Activated T-helper 17 cell treated with anti-CD3 and anti-CD28 coated beads, Interleukin-2, amount 50 U/mL, for 72 hours (primary cell): Measurements from ENCODE around the gene SDK1. TPM values are rescaled to one million over a fixed set of nuclear protein-coding genes. Genes with fewer than 3 reads are reported as not detected.
"Not testable (repeated sequence)": the region's sequence is repeated elsewhere in the genome, so short reads cannot be mapped to it uniquely, and the experiment has no call there.

ENCODE experiments used
- ATAC-seq: fragments of 150-1000 bp; cut with Tn5 transposase; replicated peaks from 2 replicates; pipeline ENCODE4 v1.10.0; 2021; ENCODE audit warnings: mild to moderate bottlenecking, moderate library complexity
- H3K27ac Mint-ChIP-seq: one replicate; pipeline ENCODE4 v1.8.0; 2022; ENCODE audit warnings: mixed read lengths
- H3K27me3 Mint-ChIP-seq: one replicate; pipeline ENCODE4 v1.8.0; 2022; ENCODE audit warnings: mixed read lengths
- H3K36me3 Mint-ChIP-seq: one replicate; pipeline ENCODE4 v1.8.0; 2022; ENCODE audit warnings: low read depth, mild to moderate bottlenecking, mixed read lengths
- H3K4me1 Mint-ChIP-seq: one replicate; pipeline ENCODE4 v1.8.0; 2022; ENCODE audit warnings: mixed read lengths
- H3K4me3 Mint-ChIP-seq: one replicate; pipeline ENCODE4 v1.8.0; 2022; ENCODE audit warnings: mild to moderate bottlenecking, mixed read lengths
- H3K9me3 Mint-ChIP-seq: one replicate; pipeline ENCODE4 v1.8.0; 2022; ENCODE audit warnings: mixed read lengths
- total RNA-seq, 2 donors: library from RNA; stranded (reverse); gene quantifications; one replicate each; pipeline ENCODE4 v1.2.3, GENCODE V29; 2022

Gene SDK1
- total RNA-seq, 2 donors from 2014 or later, result 0.06 to 1.1 TPM

GRCh38 chr7:4093483-4093882 is 792.4 kb downstream of the SDK1 start:
- ATAC-seq, result no peak
- peaks cover 3% of the 10 kb centered on the region for H3K27me3 Mint-ChIP-seq
- no peaks in the 10 kb centered on the region for H3K36me3 Mint-ChIP-seq
- no peaks in the 10 kb centered on the region for H3K4me1 Mint-ChIP-seq
- no peak overlapping the region for H3K27ac Mint-ChIP-seq
- H3K4me3 Mint-ChIP-seq, result no peak overlapping the region
- H3K9me3 Mint-ChIP-seq, result peaks cover 7% of the 10 kb centered on the region

DNA sequence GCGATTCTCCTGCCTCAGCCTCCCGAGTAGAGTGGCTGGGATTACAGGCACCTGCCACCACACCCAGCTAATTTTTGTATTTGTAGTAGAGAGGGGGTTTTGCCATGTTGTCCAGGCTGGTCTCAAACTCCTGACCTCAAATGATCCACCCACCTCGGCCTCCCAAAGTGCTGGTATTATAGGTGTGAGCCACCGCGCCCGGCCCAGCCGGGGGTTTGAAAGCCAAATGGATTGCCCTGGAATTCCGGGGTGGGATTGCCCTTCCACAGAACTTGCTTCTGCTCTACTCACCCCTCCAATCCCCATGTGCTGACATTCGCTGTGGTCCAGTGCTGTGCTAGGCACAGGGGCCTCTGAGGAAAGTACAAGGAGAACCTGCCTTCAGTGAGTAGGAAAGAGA is 793.1 kb downstream of the SDK1 start:
- not testable (repeated sequence) for H3K27ac Mint-ChIP-seq, H3K36me3 Mint-ChIP-seq, H3K4me1 Mint-ChIP-seq, H3K27me3 Mint-ChIP-seq, H3K9me3 Mint-ChIP-seq, ATAC-seq, H3K4me3 Mint-ChIP-seq

GRCh38 chr7:4097001-4097609 is 796.1 kb downstream of the SDK1 start:
- ATAC-seq, result no peak
- Mint-ChIP-seq H3K4me1 (no peaks in the 10 kb centered on the region), H3K36me3 (no peaks in the 10 kb centered on the region), H3K27ac (no peak overlapping the region), H3K27me3 (no peaks in the 10 kb centered on the region), H3K4me3 (no peak overlapping the region), H3K9me3 (no peaks in the 10 kb centered on the region)

DNA sequence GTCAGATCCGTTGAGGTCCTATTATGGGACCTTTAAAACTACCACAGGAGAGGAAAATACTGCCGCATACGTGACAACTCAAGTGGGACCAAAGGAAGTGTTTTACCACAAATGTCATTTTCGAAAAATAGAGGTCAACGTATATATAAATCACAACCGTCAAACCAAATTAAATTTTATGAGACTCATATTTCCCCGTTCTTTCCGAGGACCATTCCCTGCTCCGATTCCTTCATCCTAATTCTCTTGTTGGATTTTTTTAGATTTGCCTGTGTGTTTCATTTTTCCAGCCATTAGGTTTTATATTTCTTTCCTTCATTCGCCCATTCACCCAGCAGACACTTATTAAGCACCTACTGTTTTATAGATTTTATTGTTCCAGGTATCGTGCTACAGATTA is 797.1 kb downstream of the SDK1 start:
- Mint-ChIP-seq H3K27me3 (no peaks in the 10 kb centered on the region), H3K27ac (no peak overlapping the region), H3K4me3 (no peak overlapping the region), H3K4me1 (no peaks in the 10 kb centered on the region), H3K9me3 (no peaks in the 10 kb centered on the region), H3K36me3 (no peaks in the 10 kb centered on the region)
- no peak for ATAC-seq

GRCh38 chr7:4099651-4100050 is 798.6 kb downstream of the SDK1 start:
- no peak overlapping the region for H3K4me3 Mint-ChIP-seq
- H3K27ac Mint-ChIP-seq, result no peak overlapping the region
- H3K4me1 Mint-ChIP-seq, result no peaks in the 10 kb centered on the region
- no peaks in the 10 kb centered on the region for H3K27me3 Mint-ChIP-seq
- no peak for ATAC-seq
- no peaks in the 10 kb centered on the region for H3K9me3 Mint-ChIP-seq
- no peaks in the 10 kb centered on the region for H3K36me3 Mint-ChIP-seq

- no peak for ATAC-seq
- H3K27ac Mint-ChIP-seq, result no peak overlapping the region
Observed at GRCh38 chr7:4100148-4100547, 799.1 kb downstream of the SDK1 start.

GRCh38 chr7:4100691-4101090 is 799.6 kb downstream of the SDK1 start:
- no peak for ATAC-seq
- H3K4me3 Mint-ChIP-seq, result no peak overlapping the region
- no peaks in the 10 kb centered on the region for H3K36me3 Mint-ChIP-seq
- no peak overlapping the region for H3K27ac Mint-ChIP-seq
- no peaks in the 10 kb centered on the region for H3K9me3 Mint-ChIP-seq
- no peaks in the 10 kb centered on the region for H3K4me1 Mint-ChIP-seq
- H3K27me3 Mint-ChIP-seq, result no peaks in the 10 kb centered on the region

More at GRCh38 chr7:4100148-4100547, 799.1 kb downstream of the SDK1 start:
- no peaks in the 10 kb centered on the region for H3K9me3 Mint-ChIP-seq
- no peaks in the 10 kb centered on the region for H3K4me1 Mint-ChIP-seq
- H3K36me3 Mint-ChIP-seq, result no peaks in the 10 kb centered on the region
- no peaks in the 10 kb centered on the region for H3K27me3 Mint-ChIP-seq
- no peak overlapping the region for H3K4me3 Mint-ChIP-seq

- Mint-ChIP-seq H3K4me3 (no peak overlapping the region), H3K9me3 (no peaks in the 10 kb centered on the region), H3K4me1 (no peaks in the 10 kb centered on the region), H3K27me3 (no peaks in the 10 kb centered on the region), H3K27ac (no peak overlapping the region), H3K36me3 (no peaks in the 10 kb centered on the region)
- ATAC-seq, result no peak
Observed at GRCh38 chr7:4102231-4102841, 801.3 kb downstream of the SDK1 start.

- no peak for ATAC-seq
- Mint-ChIP-seq H3K36me3 (no peaks in the 10 kb centered on the region), H3K9me3 (no peaks in the 10 kb centered on the region), H3K27me3 (no peaks in the 10 kb centered on the region), H3K27ac (no peak overlapping the region), H3K4me3 (no peak overlapping the region), H3K4me1 (no peaks in the 10 kb centered on the region)
Observed at GRCh38 chr7:4103352-4104091, 802.5 kb downstream of the SDK1 start.

DNA sequence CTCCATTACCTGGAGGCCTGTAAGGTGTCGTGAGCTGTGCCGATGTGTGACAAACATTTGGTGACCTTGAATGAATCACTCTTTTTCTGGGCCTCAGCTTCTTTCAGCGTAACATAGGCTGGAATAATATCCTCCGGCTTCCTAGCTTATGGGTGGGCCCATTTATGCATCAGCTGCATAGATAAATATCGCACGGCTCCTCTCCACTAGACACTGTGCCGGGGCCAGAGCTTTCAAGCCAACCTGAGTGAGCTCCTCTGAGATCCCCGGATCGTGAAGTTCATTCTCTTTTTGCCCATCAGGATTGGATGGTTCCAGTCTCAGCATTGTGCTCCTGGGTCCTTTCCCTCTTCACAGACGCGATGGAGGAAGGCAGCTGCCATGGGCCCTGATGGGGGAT is 806.8 kb downstream of the SDK1 start:
- Mint-ChIP-seq H3K4me3 (no peak overlapping the region), H3K36me3 (no peaks in the 10 kb centered on the region), H3K4me1 (no peaks in the 10 kb centered on the region), H3K27ac (no peak overlapping the region), H3K27me3 (peaks cover 7% of the 10 kb centered on the region), H3K9me3 (no peaks in the 10 kb centered on the region)
- no peak for ATAC-seq

DNA sequence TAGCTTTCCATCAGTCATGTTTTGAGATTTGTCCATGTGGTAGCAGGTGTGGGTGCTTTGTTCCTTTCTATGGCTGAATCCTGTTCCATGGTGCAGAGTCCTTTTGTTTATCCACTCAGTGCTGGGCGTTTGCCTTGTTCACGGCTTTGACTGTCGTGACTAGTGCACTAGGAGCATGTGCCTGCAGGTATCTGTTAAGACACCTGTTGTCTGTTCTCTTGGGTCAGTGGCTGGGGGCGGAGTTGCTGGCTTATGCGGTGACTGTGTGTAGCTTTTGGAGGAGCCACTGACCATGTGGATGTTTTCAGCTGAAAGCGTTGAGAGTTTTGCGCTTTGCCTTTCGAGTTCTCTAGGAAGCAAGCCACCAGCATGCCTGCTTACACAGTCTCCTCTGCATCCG is 807.9 kb downstream of the SDK1 start:
- no peaks in the 10 kb centered on the region for H3K9me3 Mint-ChIP-seq
- no peak overlapping the region for H3K27ac Mint-ChIP-seq
- ATAC-seq, result no peak
- no peaks in the 10 kb centered on the region for H3K4me1 Mint-ChIP-seq
- no peaks in the 10 kb centered on the region for H3K36me3 Mint-ChIP-seq
- no peak overlapping the region for H3K4me3 Mint-ChIP-seq
- H3K27me3 Mint-ChIP-seq, result peaks cover 7% of the 10 kb centered on the region

GRCh38 chr7:4109481-4110110 is 808.5 kb downstream of the SDK1 start:
- Mint-ChIP-seq H3K27me3 (peaks cover 7% of the 10 kb centered on the region), H3K4me3 (no peak overlapping the region), H3K36me3 (no peaks in the 10 kb centered on the region), H3K27ac (no peak overlapping the region), H3K4me1 (no peaks in the 10 kb centered on the region), H3K9me3 (no peaks in the 10 kb centered on the region)
- ATAC-seq, result no peak

DNA sequence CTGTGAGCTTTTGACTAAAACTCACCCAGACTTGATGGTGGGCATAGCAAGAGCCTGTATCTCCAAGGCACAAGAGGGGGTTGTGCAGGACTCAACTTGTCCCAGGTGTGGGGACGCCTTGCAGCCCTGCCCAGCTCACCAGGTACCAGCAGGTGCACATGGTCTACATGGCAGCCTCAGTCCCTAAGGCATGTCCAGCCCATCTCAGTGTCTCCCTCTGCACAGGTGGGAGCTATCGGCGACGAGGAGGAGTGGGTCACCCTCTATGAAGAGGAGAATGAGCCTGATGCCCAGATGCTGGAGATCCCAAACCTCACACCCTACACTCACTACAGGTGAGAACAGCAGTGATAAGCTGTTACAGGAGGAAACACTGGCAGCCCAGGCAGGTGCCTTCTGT is 809.4 kb downstream of the SDK1 start:
- Mint-ChIP-seq H3K36me3 (no peaks in the 10 kb centered on the region), H3K27me3 (peaks cover 7% of the 10 kb centered on the region), H3K4me3 (no peak overlapping the region), H3K27ac (no peak overlapping the region), H3K4me1 (no peaks in the 10 kb centered on the region), H3K9me3 (no peaks in the 10 kb centered on the region)
- no peak for ATAC-seq

DNA sequence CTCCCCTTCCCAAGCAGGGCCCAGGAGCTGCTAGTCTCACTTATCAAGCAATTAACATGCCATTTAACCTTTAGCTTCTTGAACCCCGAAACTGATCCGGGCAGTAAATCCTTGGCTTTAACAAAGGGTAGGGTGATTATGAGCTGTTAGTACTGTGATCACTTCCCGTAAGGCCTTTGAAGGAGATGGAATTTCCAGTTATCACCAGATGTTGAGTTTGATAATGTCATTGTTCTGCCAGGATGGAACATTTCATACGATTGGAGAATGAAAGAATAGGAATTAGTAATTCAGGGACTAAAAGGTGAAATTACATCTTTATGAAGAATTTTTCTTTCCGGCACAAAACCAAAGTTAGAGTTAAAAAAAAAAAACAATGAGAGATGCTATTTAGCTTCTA is 810.1 kb downstream of the SDK1 start:
- H3K9me3 Mint-ChIP-seq, result no peaks in the 10 kb centered on the region
- H3K4me1 Mint-ChIP-seq, result no peaks in the 10 kb centered on the region
- H3K36me3 Mint-ChIP-seq, result no peaks in the 10 kb centered on the region
- ATAC-seq, result no peak
- no peak overlapping the region for H3K27ac Mint-ChIP-seq
- no peak overlapping the region for H3K4me3 Mint-ChIP-seq
- H3K27me3 Mint-ChIP-seq, result peaks cover 7% of the 10 kb centered on the region

DNA sequence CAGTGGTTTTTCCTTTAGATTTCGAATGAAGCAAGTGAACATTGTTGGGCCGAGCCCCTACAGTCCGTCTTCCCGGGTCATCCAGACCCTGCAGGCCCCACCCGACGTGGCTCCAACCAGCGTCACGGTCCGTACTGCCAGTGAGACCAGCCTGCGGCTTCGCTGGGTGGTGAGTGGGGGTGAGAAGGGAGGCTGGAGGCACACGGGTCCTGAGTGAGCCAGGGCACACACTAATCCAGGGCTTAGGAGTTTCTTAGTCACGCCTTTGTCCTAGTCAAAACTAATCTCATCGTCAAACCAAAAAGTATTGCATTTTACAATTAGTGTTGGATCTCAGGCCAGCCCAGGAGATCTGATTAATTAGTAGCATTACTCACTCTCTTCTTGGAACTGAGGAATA is 812.2 kb downstream of the SDK1 start:
- Mint-ChIP-seq H3K4me1 (no peaks in the 10 kb centered on the region), H3K36me3 (no peaks in the 10 kb centered on the region), H3K27me3 (peaks cover 12% of the 10 kb centered on the region), H3K9me3 (no peaks in the 10 kb centered on the region), H3K27ac (no peak overlapping the region), H3K4me3 (no peak overlapping the region)
- ATAC-seq, result no peak
